Effector memory CD4-positive, alpha-beta T cell (primary cell): Measurements from ENCODE around the gene RNPEPL1.
"Not testable (repeated sequence)": the region's sequence is repeated elsewhere in the genome, so short reads cannot be mapped to it uniquely, and the experiment has no call there.

ENCODE experiments used
- DNase-seq, 3 donors: peaks; one replicate each; pipeline ENCODE4 v3.0.0-alpha.2; 2020
- H3K27ac ChIP-seq: 2 replicates; pipeline ENCODE4 v1.7.0; 2013; ENCODE audit warnings: mild to moderate bottlenecking, low read length, moderate library complexity; ENCODE audit not compliant: insufficient read depth, poor library complexity, severe bottlenecking
- H3K27me3 ChIP-seq: replicated peaks from 2 replicates; pipeline ENCODE4 v1.7.0; 2013; ENCODE audit warnings: mild to moderate bottlenecking, low read length; ENCODE audit not compliant: insufficient read depth, control insufficient read depth, poor library complexity, severe bottlenecking
- H3K36me3 ChIP-seq: 2 replicates; pipeline ENCODE4 v1.7.0; 2013; ENCODE audit warnings: mild to moderate bottlenecking, low read length, moderate library complexity; ENCODE audit not compliant: control insufficient read depth, insufficient read depth
- H3K4me1 ChIP-seq: 2 replicates; pipeline ENCODE4 v1.7.0; 2013; ENCODE audit warnings: low read length, mild to moderate bottlenecking; ENCODE audit not compliant: control insufficient read depth, insufficient read depth, poor library complexity, severe bottlenecking
- H3K4me3 ChIP-seq: 2 replicates; pipeline ENCODE4 v1.7.0; 2013; ENCODE audit warnings: low read length, low read depth, mild to moderate bottlenecking; ENCODE audit not compliant: insufficient read depth, poor library complexity, severe bottlenecking
- H3K9me3 ChIP-seq: 2 replicates; pipeline ENCODE4 v1.7.0; 2013; ENCODE audit warnings: mild to moderate bottlenecking, low read length, moderate library complexity; ENCODE audit not compliant: control insufficient read depth

RNPEPL1 gene

GRCh38 chr2:240539101-240539500 is 29.2 kb upstream of the RNPEPL1 start:
- not testable (repeated sequence) for H3K9me3 ChIP-seq, H3K27ac ChIP-seq, H3K27me3 ChIP-seq, DNase-seq, H3K36me3 ChIP-seq, H3K4me1 ChIP-seq, H3K4me3 ChIP-seq

GRCh38 chr2:240539906-240540305 is 28.4 kb upstream of the RNPEPL1 start:
- Histone ChIP-seq H3K4me3 (no peak overlapping the region), H3K9me3 (no peaks in the 10 kb centered on the region), H3K27me3 (no peaks in the 10 kb centered on the region), H3K4me1 (no peaks in the 10 kb centered on the region), H3K36me3 (peaks cover 6% of the 10 kb centered on the region), H3K27ac (no peak overlapping the region)
- DNase-seq = no peak

- Histone ChIP-seq H3K36me3 (peaks cover 34% of the 10 kb centered on the region), H3K27ac (no peak overlapping the region), H3K27me3 (no peaks in the 10 kb centered on the region), H3K4me1 (no peaks in the 10 kb centered on the region), H3K4me3 (no peak overlapping the region), H3K9me3 (no peaks in the 10 kb centered on the region)
- DNase-seq = no peak
Observed at GRCh38 chr2:240551288-240551687, 17.0 kb upstream of the RNPEPL1 start.

DNA sequence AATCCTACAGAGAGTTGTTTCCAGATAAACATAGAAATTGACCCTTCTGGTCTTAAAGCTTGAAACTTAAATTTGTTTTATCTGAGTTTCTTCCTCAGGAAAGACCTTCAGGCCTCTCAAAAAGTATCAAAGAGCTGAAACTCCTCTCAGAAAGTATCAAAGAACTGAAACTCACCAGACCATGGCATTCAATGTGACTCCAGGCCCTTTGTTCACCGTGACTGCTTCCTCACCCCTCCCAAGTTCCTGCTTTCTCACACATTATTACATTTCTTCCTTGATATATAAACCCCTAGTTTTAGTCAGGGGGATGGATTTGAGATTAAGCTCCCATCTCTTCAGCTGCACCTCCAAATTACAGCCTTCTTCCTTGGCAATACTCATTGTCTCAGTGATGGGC is 16.5 kb upstream of the RNPEPL1 start:
- DNase-seq = no peak

DNA sequence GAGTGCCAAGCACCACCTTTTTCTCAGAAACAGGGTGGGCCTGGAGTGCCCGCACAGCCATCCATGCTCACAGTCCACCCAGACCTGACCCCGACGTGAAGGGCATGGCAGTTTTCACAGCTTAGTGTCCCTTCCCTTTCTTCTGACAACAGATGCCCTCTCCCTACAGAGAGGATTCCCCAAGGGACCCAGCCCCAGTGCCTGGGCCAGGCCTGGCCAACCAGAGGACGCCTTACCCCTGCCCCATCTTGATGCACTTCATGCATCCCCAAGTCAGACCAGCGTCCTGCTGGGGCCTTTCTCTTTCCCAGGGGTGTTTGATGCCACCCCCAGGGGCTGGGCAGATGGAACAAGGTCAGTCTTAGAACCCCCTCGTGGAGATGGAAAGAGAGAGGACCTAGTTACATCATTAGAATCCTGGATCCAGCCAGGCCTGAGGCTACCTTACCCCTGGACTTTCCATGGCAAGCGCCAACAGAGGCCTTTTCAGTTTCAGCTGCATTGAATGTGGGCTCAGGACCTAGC is 14.3 kb upstream of the RNPEPL1 start:
- no peak overlapping the region for H3K4me3 ChIP-seq
- DNase-seq = no peak
- peaks cover 34% of the 10 kb centered on the region for H3K36me3 ChIP-seq
- H3K27me3 ChIP-seq = no peaks in the 10 kb centered on the region
- H3K27ac ChIP-seq = no peak overlapping the region
- no peaks in the 10 kb centered on the region for H3K9me3 ChIP-seq
- peaks cover 16% of the 10 kb centered on the region for H3K4me1 ChIP-seq

More for the DNA sequence above, 16.5 kb upstream of the RNPEPL1 start:
- Histone ChIP-seq H3K4me1 (peaks cover under 1% of the 10 kb centered on the region), H3K9me3 (no peaks in the 10 kb centered on the region), H3K27me3 (no peaks in the 10 kb centered on the region), H3K4me3 (no peak overlapping the region), H3K36me3 (peaks cover 34% of the 10 kb centered on the region), H3K27ac (no peak overlapping the region)

- DNase-seq = no peak
- H3K9me3 ChIP-seq = no peaks in the 10 kb centered on the region
- H3K4me3 ChIP-seq = no peak overlapping the region
- H3K36me3 ChIP-seq = peaks cover 34% of the 10 kb centered on the region
- no peaks in the 10 kb centered on the region for H3K27me3 ChIP-seq
- peaks cover 25% of the 10 kb centered on the region for H3K4me1 ChIP-seq
- no peak overlapping the region for H3K27ac ChIP-seq
Observed at GRCh38 chr2:240554767-240555493, 13.4 kb upstream of the RNPEPL1 start.

GRCh38 chr2:240555541-240556250 is 12.6 kb upstream of the RNPEPL1 start:
- H3K4me3 ChIP-seq = no peak overlapping the region
- DNase-seq = no peak

DNA sequence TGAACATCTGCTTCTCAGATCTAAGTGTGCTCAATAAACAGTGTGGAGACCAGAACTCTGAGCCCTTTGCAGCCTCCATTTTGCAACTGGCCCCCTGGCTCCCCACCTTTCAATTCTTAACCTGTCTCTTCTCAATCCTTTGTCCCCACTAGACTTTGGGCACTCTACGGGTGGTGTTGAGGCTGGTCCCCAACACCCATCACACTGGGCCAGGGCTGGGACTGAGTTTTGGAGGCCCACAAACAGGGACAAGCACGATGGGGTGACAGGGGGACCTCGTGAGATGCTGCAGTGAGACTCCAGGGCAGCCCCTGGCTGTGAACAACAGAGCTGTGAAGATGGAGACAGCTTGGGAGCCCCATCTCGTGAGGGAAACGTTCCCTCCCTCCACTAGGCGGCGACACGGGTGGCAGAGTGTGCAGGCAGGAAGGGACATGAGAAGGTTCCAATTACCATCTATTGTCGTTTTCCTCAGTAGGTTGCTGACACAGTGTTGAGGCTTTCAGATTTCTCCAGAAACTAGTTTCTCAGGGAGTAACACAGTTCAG is 11.7 kb upstream of the RNPEPL1 start:
- no peaks in the 10 kb centered on the region for H3K9me3 ChIP-seq
- H3K27ac ChIP-seq = no peak overlapping the region
- peaks cover 29% of the 10 kb centered on the region for H3K36me3 ChIP-seq
- H3K27me3 ChIP-seq = no peaks in the 10 kb centered on the region
- H3K4me3 ChIP-seq = no peak overlapping the region
- peak; percentile 50 to 59 (median 55) for DNase-seq
- H3K4me1 ChIP-seq = peaks cover 33% of the 10 kb centered on the region

More at GRCh38 chr2:240555541-240556250, 12.6 kb upstream of the RNPEPL1 start:
- H3K27ac ChIP-seq = no peak overlapping the region
- H3K36me3 ChIP-seq = peaks cover 34% of the 10 kb centered on the region
- no peaks in the 10 kb centered on the region for H3K27me3 ChIP-seq
- peaks cover 28% of the 10 kb centered on the region for H3K4me1 ChIP-seq
- H3K9me3 ChIP-seq = no peaks in the 10 kb centered on the region

DNA sequence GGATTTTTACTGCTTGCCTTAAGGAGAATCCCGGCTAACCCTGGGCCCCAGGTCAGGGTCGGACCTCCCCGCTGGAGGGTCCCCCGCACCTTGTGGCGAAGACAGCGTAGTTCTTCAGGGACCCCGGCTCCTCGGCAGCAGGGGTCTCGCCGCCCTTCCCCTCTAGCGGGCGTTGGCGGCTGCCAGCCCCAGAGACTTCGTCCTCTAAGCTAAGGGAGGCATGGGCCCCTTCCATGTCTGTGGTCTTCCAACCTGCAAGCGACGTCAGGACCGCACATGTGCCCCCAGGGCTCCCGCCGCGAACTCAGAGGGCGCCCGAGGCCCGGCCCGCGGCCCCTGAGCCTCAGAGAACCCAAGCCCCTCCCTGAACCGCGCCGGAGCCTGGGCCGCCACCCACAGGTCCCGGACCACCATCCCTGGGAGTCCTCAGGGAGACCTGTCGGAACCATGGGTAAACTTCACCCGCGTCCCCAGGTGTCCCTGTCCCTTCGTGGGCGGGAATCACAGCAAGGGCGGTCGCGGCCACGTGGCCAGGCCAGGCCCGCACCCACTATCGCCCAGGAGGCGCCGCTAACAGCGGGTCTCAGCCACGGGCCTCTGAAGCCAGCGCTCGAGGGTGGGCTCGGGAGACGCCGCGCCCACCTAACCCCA is 11.1 kb upstream of the RNPEPL1 start:
- DNase-seq = no peak
- H3K4me3 ChIP-seq = peak overlapping the region; percentile 39
- H3K9me3 ChIP-seq = no peaks in the 10 kb centered on the region
- H3K27ac ChIP-seq = no peak overlapping the region
- H3K36me3 ChIP-seq = peaks cover 24% of the 10 kb centered on the region
- H3K4me1 ChIP-seq = peaks cover 38% of the 10 kb centered on the region
- no peaks in the 10 kb centered on the region for H3K27me3 ChIP-seq
